ENCODE data around the gene CAPN9. TPM values are rescaled to one million over a fixed set of nuclear protein-coding genes. Genes with fewer than 3 reads are reported as not detected.

The CAPN9 gene
- total RNA-seq, 2 experiments from 2014 or later: not detected

DNA sequence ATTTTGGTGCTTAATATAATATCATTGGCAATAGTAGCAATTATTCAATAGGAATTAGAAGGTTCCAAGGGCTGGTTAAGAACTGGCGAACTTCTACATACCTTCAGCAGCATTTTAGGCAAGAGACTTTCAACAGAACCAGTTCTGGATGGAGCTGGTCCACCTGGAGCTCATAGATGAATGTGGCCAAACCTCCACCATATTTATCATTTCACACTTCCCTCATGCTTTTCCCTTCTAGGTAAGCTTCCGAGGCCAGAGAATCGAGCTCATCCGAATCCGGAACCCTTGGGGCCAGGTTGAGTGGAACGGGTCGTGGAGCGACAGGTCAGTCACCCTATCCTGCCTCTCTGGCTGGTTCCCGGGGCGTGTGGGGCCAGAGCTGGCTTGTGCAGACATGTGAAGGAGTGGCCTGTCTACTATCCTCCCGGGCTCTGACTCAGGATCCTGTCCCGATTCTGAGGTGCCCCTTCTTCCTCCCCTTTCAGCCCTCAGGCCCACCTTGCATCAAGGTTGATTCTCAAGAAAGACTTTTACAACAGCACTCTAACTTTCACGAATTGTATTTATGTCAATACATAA, 24.7 kb downstream of the CAPN9 start:
- ChIA-PET POLR2A (interaction anchor here (0.7 kb wide), 1 partner anchor 128 kb away, joined by 4 read pairs; no protein-coding TSS in a partner anchor), CTCF (no interaction called here)
- DNase-seq: no peak
- Mint-ChIP-seq H3K27ac (no peak overlapping the region), H3K36me3 (no peaks in the 10 kb centered on the region), H3K4me1 (ENCODE audit: low read depth) (no peaks in the 10 kb centered on the region), H3K4me3 (no peak overlapping the region), H3K9me3 (no peaks in the 10 kb centered on the region), H3K27me3 (peaks cover 12% of the 10 kb centered on the region)
- intact Hi-C loops (cut with micrococcal nuclease): no loop called here

DNA sequence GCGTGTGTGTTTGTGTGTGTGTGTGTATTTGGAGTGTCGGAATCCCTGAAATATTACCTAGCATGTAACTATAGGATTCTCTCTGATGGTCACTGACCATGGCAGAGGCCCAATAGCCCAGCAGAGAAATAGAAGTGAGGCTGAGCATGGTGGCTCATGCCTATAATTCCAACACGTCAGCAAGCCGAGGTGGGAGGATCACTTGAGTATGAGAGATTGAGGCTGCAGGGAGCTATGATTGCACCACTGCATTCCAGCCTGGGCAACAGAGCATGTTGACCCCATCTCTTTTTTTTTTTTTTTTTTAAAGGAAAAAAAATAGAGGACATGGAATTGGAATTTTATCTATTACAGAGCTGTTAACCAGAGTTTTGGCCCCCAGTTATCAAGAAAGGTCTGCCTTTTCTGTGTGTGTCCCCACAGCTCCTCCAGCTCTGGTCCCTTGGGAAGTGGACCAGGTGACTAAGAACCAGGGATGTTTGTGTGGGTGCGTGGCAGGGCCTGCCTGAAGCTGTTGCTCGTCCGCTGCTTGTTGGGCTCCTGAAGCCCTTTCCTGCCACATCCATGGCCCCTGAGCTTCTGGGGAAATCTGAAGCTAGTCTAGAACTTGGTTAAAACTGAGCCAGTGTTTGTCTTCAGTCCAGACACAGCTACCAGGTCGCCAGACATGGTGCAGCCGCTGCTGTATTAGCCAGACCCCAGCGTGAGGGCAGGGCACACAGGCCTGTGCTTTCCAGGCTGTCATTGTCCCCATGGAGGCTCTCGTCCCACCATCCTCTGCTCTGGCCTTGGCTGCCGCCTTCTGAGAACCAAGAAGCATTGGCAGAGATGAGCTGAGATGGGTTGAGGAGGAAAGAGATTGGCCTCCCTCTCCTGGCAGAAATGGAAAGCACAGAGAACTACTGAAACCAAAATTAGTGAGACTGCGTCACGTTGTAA, 25.5 kb downstream of the CAPN9 start:
- Mint-ChIP-seq H3K9me3 (no peaks in the 10 kb centered on the region), H3K27me3 (peaks cover 12% of the 10 kb centered on the region), H3K4me1 (ENCODE audit: low read depth) (no peaks in the 10 kb centered on the region), H3K36me3 (no peaks in the 10 kb centered on the region), H3K27ac (no peak overlapping the region), H3K4me3 (no peak overlapping the region)
- ChIA-PET POLR2A (interaction anchor here (0.7 kb wide), 1 partner anchor 127 kb away, joined by 4 read pairs; no protein-coding TSS in a partner anchor), CTCF (no interaction called here)
- no peak for DNase-seq
- intact Hi-C loops (cut with micrococcal nuclease): no loop called here

DNA sequence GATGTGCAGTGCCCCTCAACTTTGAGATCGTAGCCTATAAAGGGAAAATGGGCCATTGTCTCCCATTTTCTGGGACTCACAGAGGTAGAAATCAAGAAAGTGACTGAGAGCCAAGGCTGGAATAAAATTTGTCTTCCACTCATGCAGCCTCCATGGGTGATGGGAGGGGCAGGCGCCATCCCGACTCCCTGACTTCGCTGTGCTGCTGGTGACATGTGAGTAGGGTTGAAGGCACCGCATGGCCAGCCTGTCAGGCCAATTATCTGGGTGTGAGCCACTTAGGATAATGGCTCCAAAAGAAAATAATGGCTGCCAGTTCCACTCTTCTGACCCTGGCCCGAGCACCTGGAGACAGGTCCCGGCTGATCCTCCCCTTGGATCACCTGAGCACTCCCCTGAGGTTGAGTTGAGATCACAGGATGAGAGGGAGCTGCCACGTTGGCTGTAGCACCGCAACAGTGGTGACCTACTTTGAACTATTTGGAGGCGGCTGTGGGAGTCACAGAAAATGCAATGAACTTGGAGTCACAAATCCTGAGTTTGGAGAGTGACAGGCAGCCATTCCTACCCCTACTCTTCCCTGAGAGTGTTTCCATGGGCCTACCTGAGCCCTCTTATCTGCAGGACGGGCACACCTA, 26.3 kb downstream of the CAPN9 start:
- CTCF ChIA-PET: no interaction called here
- DNase-seq: no peak
- H3K27ac Mint-ChIP-seq: no peak overlapping the region
- H3K27me3 Mint-ChIP-seq: peaks cover 12% of the 10 kb centered on the region
- H3K36me3 Mint-ChIP-seq: no peaks in the 10 kb centered on the region
- no peak overlapping the region for H3K4me3 Mint-ChIP-seq
- intact Hi-C loops (cut with micrococcal nuclease): no loop called here
- H3K4me1 Mint-ChIP-seq (ENCODE audit: low read depth): no peaks in the 10 kb centered on the region
- POLR2A ChIA-PET: no interaction called here
- no peaks in the 10 kb centered on the region for H3K9me3 Mint-ChIP-seq

DNA sequence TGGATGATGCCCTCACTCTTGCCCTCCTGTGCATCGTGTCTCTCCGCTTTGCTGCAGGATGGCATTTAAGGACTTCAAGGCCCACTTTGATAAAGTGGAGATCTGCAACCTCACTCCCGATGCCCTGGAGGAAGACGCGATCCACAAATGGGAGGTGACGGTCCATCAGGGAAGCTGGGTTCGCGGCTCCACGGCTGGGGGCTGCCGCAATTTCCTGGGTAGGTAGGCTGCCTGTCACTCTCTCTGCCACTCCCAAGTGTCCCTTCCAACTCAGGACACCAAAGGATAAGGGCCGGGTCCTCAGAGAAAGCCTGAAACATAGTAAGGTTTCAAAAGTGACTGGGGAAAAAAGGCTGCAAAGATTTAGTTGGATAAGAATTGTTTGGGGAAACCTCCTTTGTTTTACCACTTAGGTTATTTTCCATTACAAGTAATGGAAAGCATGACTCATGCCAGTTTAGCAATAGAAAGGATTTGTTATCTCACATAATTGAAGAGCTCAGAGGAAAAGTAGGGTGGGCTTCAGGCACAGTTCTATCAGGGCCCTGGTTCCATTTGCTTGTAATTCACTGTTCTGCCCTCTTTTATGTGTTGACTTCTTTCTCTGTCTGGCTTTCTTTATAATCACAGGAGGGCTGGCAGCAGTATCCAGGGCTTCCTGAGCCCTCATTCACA, 31.9 kb downstream of the CAPN9 start:
- no peak overlapping the region for H3K27ac Mint-ChIP-seq
- CTCF ChIA-PET: no interaction called here
- no peak overlapping the region for H3K4me3 Mint-ChIP-seq
- POLR2A ChIA-PET: interaction anchor here (0.7 kb wide), 1 partner anchor 24 kb away, joined by 3 read pairs; no protein-coding TSS in a partner anchor
- intact Hi-C loops (cut with micrococcal nuclease): no loop called here
- no peaks in the 10 kb centered on the region for H3K36me3 Mint-ChIP-seq
- no peaks in the 10 kb centered on the region for H3K4me1 Mint-ChIP-seq (ENCODE audit: low read depth)
- peaks cover 10% of the 10 kb centered on the region for H3K27me3 Mint-ChIP-seq
- H3K9me3 Mint-ChIP-seq: no peaks in the 10 kb centered on the region
- DNase-seq: no peak

DNA sequence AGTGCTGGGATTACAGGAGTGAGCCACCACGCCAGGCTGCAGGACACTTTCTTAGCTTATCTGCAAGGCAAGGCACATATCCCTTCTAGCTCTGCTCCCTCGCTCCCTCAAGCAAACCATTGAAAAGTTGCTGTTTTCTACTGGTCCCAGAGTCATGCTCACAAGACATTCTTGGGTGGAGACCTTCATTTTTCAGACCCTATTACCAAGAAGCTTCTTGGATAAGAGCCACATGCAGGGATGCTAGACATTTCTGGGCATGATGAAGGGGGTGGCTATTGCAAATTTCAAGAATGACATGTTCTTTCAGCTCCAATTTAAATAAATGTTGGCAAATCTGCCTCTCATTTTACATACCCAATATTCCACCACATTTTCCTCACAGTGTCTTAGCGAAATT, 33.9 kb downstream of the CAPN9 start:
- intact Hi-C loops (cut with micrococcal nuclease): no loop called here
- no peak for DNase-seq
- Mint-ChIP-seq H3K27ac (no peak overlapping the region), H3K9me3 (no peaks in the 10 kb centered on the region), H3K36me3 (no peaks in the 10 kb centered on the region), H3K27me3 (peaks cover 6% of the 10 kb centered on the region), H3K4me3 (no peak overlapping the region), H3K4me1 (ENCODE audit: low read depth) (no peaks in the 10 kb centered on the region)
- ChIA-PET CTCF (no interaction called here), POLR2A (no interaction called here)

DNA sequence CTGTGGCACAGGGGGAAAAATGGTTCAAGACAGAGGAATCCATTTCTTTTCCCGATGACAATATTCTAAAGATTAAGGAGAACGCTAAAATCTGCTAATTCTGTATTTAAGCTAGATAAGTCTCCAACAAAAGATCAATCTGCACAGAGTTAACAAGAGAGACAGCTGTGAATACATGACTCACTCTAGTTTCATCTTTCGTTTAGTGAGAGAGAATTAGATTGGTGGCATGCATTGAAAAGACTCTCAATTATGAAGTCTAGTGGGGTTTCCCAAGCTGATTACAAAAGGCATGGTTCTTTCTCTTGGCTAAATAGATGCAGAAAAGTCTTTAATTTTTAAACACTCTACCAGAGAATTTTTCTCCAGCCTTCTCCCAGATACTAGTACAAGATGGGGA, 34.4 kb downstream of the CAPN9 start:
- CTCF ChIA-PET: no interaction called here
- Mint-ChIP-seq H3K9me3 (no peaks in the 10 kb centered on the region), H3K36me3 (no peaks in the 10 kb centered on the region), H3K27me3 (peaks cover 3% of the 10 kb centered on the region), H3K27ac (no peak overlapping the region), H3K4me3 (no peak overlapping the region), H3K4me1 (ENCODE audit: low read depth) (no peaks in the 10 kb centered on the region)
- POLR2A ChIA-PET: no interaction called here
- intact Hi-C loops (cut with micrococcal nuclease): no loop called here
- DNase-seq: no peak

DNA sequence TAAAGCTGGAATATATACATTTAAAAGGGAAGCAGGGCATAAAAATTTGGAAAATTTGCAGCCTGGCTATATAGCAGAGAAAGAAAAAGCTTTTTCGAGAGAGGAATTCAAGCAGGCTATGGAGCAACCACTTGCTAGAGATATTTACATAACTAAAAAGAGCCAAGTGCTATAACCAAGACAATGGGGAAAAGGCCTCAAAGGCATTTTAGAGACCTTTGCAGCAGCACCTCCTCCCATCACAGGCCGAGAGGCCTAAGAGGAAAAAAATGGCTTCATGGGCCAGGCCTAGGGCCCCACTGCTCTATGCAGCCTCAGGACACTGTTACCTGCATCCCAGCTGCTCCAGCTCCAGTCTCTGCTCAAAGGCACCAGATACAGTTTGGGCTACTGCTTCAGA, 37.0 kb downstream of the CAPN9 start:
- CTCF ChIA-PET: no interaction called here
- intact Hi-C loops (cut with micrococcal nuclease): no loop called here
- peaks cover 6% of the 10 kb centered on the region for H3K27me3 Mint-ChIP-seq
- no peaks in the 10 kb centered on the region for H3K4me1 Mint-ChIP-seq (ENCODE audit: low read depth)
- no peaks in the 10 kb centered on the region for H3K9me3 Mint-ChIP-seq
- no peak overlapping the region for H3K4me3 Mint-ChIP-seq
- POLR2A ChIA-PET: no interaction called here
- no peak for DNase-seq
- H3K36me3 Mint-ChIP-seq: no peaks in the 10 kb centered on the region
- no peak overlapping the region for H3K27ac Mint-ChIP-seq

DNA sequence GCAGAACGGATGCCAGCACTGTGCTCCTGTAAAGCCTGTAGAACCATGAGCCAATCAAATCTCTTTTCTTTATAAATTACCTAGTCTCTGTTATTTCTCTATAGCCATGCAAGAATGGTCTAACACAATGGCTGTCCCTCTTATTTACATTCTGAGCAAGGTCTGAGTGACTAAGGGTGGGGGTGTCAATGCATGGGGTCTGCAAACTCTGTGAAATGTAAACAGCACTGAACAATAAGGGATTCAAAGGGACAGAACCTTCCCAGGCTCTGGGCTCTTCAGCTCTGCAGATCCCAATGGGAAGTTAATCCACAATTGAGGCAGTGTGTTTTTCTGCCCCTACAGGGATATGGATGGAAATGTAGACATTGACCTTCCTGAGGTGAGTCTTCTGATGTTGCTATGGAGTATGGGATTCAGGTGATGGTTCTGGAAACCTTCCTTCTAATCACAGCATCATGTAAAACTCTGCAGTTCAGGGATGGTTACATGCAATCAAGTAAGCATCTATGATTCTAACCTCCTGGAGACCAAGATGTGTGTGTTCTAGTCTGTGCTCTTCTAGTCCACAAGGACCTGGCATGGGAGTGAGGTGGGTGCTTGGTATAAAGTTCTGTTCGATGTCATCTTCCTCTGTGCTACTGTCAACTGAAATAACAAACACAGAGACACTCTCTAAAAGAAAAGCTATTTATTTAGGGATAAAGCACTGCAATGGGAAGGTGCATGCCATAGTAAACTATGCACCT, 38.6 kb downstream of the CAPN9 start:
- Mint-ChIP-seq H3K4me1 (ENCODE audit: low read depth) (no peaks in the 10 kb centered on the region), H3K36me3 (no peaks in the 10 kb centered on the region), H3K4me3 (no peak overlapping the region), H3K27me3 (peaks cover 3% of the 10 kb centered on the region), H3K9me3 (no peaks in the 10 kb centered on the region), H3K27ac (no peak overlapping the region)
- intact Hi-C loops (cut with micrococcal nuclease): no loop called here
- POLR2A ChIA-PET: no interaction called here
- DNase-seq: no peak
- CTCF ChIA-PET: no interaction called here

DNA sequence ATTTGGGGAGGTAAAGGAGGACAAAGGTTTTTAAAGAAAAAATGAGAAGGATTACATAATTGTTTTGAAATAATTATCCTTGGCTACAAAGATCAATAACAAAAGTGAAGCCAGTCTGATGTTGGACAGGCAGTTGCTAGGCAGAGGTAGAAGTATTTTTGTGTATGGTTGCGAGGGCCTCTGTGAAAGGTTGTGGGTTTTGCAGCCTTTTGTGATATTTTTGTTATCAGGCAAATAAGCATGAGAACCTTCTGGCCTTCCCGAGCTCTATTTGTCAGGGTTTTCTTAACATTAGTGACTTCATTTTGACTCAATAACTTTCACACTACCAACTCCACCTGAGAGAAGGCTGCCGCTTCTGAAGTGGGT, 39.2 kb downstream of the CAPN9 start:
- DNase-seq: no peak
- Mint-ChIP-seq H3K4me3 (no peak overlapping the region), H3K9me3 (no peaks in the 10 kb centered on the region), H3K27ac (no peak overlapping the region), H3K4me1 (ENCODE audit: low read depth) (no peaks in the 10 kb centered on the region), H3K27me3 (peaks cover 3% of the 10 kb centered on the region), H3K36me3 (no peaks in the 10 kb centered on the region)
- ChIA-PET CTCF (no interaction called here), POLR2A (no interaction called here)
- intact Hi-C loops (cut with micrococcal nuclease): no loop called here

DNA sequence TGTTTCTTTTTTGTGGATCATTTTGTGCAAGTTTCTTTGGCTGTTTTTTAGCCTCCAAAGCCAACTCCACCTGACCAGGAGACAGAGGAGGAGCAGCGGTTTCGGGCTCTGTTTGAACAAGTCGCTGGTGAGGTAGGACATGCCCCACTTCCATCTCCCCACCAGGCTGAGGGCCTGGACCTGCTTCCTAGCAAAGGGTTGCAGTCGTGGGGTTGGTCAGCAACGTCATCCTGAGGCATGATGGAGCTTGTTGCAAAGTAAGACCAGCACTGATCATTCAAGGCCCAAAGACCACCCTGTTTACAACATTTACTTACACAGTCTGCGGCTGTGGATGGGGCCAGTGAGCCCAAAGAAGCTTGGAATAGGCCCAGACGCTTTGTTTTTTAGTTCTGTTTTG, 40.3 kb downstream of the CAPN9 start:
- H3K27ac Mint-ChIP-seq: no peak overlapping the region
- CTCF ChIA-PET: no interaction called here
- POLR2A ChIA-PET: no interaction called here
- no peak for DNase-seq
- no peaks in the 10 kb centered on the region for H3K9me3 Mint-ChIP-seq
- no peak overlapping the region for H3K4me3 Mint-ChIP-seq
- no peaks in the 10 kb centered on the region for H3K4me1 Mint-ChIP-seq (ENCODE audit: low read depth)
- intact Hi-C loops (cut with micrococcal nuclease): no loop called here
- H3K36me3 Mint-ChIP-seq: no peaks in the 10 kb centered on the region
- H3K27me3 Mint-ChIP-seq: peaks cover 3% of the 10 kb centered on the region

DNA sequence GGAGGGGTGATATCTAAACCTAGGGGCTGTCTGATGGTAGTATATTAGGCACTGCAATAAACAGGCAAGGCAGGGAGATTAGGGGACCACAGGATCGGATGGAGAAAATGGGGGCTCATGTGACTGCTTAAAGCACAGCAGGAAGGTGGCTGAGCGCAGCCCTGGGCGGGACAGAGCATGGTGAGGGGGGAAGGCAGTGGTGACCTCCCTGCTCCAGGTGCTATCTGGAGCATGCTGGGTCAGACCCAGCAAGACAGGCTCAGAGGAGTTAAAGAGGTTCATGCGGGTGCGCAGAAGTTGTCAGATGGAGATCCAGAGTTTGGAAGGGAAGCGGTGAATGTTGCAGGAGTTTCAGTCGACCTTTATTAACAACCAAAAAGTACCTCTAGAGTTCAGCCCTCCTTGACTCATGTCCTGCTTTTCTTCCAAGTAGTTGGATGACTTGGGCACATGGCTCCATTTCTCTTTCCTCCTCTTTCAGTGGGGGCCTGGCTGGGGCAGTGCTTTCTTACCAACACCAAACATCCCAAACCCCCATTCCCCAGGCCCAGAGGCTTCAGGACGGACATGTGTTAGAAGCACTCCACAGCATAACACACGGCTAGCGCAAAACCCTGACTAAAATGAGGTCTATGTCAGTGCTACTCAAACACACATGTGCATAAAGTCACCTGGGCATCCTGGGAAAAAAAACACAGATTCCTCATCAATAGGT, 41.5 kb downstream of the CAPN9 start:
- H3K4me1 Mint-ChIP-seq (ENCODE audit: low read depth): no peaks in the 10 kb centered on the region
- H3K4me3 Mint-ChIP-seq: no peak overlapping the region
- H3K9me3 Mint-ChIP-seq: no peaks in the 10 kb centered on the region
- ChIA-PET POLR2A (no interaction called here), CTCF (no interaction called here)
- H3K27me3 Mint-ChIP-seq: peaks cover 3% of the 10 kb centered on the region
- no peak overlapping the region for H3K27ac Mint-ChIP-seq
- H3K36me3 Mint-ChIP-seq: no peaks in the 10 kb centered on the region
- no peak for DNase-seq
- intact Hi-C loops (cut with micrococcal nuclease): no loop called here
